Measurements from ENCODE around the gene SUFU.

DNA sequence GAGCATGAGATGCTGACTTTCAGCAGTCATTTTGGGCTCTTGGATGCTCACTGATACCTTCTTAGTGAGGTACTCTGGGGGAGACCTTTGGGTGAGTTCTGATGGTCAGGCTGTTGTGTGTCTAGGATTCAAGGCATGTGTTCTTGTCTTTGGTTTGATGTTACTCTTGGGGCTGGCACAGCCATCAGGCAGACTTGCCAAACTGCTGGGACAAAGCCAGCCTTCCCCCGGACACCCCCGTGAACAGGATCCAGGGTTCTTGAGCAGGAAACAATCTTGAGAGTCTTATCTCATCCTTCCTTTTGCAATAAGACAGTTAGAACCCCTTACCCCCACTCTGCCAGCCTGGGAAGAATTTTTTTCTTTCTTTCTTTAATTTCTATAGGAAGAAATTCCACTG, 42.2 kb downstream of the SUFU start:
- TF ChIP-seq, protein P1, sequence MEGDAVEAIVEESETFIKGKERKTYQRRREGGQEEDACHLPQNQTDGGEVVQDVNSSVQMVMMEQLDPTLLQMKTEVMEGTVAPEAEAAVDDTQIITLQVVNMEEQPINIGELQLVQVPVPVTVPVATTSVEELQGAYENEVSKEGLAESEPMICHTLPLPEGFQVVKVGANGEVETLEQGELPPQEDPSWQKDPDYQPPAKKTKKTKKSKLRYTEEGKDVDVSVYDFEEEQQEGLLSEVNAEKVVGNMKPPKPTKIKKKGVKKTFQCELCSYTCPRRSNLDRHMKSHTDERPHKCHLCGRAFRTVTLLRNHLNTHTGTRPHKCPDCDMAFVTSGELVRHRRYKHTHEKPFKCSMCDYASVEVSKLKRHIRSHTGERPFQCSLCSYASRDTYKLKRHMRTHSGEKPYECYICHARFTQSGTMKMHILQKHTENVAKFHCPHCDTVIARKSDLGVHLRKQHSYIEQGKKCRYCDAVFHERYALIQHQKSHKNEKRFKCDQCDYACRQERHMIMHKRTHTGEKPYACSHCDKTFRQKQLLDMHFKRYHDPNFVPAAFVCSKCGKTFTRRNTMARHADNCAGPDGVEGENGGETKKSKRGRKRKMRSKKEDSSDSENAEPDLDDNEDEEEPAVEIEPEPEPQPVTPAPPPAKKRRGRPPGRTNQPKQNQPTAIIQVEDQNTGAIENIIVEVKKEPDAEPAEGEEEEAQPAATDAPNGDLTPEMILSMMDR (conservative IDR thresholded peaks at IDR 0.05; ENCODE audit: low read depth, low read length): no peak
- no peak for TF ChIP-seq EZH2 (IDR thresholded peaks at IDR 0.05; ENCODE audit: low read length, unreplicated experiment)
